Measurements from ENCODE around the gene MBOAT7.

Gene MBOAT7

DNA sequence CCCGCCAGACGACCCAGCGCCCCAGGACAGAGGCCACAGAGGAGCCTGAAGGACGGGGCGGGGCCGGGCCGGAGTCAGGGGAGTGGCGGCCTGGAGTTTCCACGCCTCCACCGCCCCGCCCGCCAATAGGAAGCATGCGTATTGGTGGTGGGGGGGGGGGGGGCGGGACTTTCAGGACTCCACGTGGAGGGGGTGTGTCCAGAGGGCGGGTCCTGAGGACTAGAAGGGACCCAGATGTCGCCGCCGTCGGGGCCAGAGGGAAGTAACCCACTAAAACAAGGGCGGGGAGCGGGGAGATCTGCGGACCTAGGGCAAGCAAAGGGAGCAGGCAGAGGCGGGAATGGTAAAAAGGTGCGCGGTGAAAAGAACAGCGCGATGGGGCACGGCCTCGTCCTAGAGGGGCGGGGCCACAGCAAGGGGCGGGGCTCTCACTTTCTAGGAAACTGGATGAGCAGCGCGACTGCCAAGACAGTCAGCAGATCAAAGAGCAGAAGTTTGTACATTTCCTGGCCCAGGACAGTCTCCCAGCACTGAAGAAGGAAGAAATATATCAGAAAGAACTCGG lies 27.1 kb downstream of the MBOAT7 start:
- peak; percentile 85 for DNase-seq (ENCODE audit: low spot score)

DNA sequence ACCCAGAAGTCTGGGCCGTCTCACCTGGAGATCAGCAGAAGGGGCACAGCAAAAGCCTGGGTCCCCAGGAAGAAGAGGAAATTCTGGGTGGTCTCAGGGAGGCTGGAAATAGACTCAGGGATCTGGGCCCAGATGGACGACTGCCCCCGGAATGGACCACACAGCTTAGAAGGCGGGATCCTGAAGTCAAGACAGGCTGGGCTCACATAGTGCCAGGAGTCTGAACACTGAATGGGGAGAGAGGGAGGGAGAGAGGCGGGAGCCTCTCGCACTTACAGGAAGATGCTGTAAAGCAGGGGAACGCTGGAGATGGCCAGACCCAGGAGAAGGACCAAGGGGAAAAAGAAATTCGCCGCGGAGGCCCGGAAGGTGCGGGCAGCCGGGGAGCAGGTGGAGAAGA lies 28.5 kb downstream of the MBOAT7 start:
- DNase-seq (ENCODE audit: low spot score): no peak

DNA sequence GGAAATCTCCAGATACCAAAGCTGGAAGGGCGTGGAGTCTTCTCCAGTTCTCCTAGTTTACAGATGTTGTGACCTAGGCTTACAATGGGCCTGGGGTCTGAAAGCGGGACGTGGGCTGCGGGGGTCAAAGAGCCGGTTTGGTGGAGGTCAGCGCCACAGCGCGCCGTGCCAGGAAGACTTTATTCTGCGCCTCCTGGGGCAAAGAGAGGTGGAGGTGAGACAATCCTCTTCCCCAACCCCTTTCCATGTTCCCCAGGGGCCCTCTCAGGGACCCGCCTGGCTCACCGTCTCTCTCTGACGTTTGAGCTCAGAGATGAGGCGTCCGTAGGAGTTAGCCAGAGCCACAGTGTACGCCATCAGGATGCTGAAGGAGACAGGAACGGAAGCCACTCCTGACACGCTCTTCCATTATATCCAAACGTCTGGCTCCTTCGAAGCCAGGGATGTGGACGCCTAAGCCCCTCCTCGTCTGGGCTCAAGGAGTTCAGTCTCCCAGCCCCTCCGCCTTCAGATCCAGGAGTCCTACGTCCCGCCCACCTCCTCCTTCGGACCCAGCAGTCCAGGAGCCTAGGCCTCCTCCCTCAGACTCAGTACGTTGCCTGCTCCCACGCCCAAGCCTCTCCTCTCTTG lies 29.1 kb downstream of the MBOAT7 start:
- no peak for DNase-seq (ENCODE audit: low spot score)

DNA sequence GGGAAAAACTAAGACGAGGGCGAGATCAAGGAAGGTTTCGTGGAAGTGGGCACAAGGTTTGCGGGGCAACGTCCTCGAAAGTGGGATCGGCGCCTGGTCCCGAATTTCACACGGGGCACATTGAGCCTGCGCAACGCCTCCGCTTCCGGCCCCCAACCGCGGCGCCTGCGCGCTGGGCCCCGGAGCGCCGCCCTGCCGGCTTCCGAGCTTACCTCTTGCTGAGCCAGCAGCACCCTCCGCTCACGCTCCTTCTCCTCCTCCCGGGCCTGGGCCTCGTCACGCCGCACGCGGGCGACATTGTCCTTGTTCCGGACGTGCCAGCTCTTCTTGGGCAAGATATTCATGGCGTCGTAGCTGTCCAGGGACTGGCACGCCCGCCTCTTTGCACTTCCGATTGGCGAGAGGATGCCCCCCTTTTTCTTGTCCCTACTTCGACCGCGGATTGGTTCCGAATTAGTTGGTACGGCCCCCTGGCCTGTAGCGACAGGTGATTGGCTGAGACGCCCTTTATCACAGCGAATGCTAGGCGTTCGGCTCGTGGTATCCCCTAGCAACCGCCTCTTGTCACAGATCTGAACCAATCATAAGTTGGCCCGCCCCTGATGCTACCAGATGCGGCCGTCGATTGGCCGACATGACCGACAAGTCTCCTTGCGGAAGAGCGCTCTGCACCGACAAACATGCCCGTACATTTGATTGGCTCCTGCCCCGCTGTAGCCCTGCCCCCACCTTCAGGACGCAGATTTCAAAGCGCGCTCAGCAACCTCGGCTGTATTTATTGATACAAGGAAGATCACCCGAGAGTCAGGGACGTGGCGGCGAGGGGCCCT lies 29.8 kb downstream of the MBOAT7 start, which contains the start of gene LENG1:
TSS of gene LENG1 (minus strand) at position 370 of the 830 bp plus-strand sequence. CDS start at position 344, 26 bp downstream.
- peak; percentile 100 for DNase-seq (ENCODE audit: low spot score)

DNA sequence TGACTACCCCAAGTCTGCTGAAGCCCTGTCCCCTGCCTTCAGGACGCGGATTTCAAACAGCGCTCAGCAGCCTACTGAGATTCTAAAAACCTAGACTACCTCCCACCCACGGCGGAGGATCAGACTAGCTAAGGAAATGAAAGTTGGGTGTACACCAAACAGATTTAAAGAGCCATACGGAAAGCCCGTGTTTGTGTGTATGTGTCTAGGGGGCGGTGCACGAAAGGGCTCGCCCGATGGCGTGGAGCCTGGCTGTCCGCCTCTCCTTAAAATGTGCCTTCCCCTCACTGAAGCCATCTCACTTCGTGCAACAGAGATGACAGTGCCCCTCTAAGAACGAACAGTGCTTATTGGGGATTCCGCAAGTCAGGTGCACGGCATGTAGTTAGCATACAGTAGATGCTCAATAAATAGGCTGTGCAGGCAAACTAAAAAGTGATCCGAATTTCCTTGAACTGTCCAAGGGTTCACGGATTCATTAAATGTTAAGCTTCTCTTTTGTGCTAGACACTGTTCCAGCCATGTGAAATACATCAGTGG lies 30.5 kb downstream of the MBOAT7 start:
- DNase-seq (ENCODE audit: low spot score): no peak

DNA sequence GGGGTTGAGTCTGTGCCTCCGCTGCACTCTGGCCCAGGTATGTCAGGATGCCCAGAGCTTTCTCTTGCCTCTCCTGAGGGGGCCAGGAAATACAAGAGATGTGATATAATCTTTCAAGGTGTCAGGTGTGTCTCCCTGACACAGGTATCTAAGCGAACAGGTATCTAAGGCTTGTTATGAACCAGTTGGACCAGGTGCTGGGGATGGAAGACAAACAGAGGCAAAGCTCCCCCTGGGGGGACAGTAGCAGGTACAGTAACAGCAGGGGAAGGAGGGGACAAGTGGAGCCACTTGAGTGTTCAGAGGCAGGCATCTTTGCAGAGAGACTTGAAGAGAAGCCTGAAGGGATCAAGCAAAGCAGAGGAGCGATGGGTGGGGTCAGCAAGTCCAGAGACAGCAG lies 32.4 kb downstream of the MBOAT7 start:
- DNase-seq (ENCODE audit: low spot score): no peak

DNA sequence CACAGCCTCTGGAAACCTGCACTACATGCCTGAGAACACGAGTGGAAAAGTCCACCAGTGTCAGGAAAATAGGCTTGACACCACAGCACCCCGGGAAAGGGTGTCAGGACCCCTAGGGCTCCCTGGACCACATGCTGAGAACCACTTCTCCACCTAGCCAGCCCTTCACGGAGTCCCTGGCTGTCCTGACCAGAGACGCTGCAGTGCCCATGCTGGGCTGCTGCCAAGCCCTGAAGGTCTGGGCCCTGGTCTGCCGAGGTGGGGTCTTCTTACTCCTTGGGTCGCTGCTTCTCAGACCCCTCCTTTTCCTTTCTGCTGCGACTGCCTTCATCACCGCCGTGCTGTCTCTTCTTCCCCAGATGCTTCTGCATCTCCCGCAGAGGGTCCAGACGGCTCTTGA lies 32.9 kb downstream of the MBOAT7 start:
- no peak for DNase-seq (ENCODE audit: low spot score)

DNA sequence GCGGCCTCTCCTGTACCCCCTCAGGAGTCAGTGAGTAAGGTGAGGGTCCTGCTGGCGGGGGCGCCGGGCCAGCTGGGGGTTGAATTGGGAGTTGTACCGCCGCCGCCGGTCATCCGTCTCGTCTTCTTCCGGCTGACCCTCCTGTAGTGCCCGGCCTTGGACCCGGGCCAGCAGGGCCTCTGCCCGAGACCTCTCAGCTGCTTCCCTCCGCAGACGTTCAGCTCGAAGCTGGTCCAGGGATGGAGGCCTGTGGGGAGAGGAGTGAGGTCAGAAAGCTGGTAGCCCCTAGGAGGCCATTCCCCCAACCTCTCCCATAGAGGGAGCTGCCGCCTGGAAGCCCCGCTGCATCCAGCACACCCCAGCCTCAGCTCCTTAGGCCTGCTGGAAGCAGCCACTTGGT lies 33.7 kb downstream of the MBOAT7 start:
- DNase-seq (ENCODE audit: low spot score): no peak

DNA sequence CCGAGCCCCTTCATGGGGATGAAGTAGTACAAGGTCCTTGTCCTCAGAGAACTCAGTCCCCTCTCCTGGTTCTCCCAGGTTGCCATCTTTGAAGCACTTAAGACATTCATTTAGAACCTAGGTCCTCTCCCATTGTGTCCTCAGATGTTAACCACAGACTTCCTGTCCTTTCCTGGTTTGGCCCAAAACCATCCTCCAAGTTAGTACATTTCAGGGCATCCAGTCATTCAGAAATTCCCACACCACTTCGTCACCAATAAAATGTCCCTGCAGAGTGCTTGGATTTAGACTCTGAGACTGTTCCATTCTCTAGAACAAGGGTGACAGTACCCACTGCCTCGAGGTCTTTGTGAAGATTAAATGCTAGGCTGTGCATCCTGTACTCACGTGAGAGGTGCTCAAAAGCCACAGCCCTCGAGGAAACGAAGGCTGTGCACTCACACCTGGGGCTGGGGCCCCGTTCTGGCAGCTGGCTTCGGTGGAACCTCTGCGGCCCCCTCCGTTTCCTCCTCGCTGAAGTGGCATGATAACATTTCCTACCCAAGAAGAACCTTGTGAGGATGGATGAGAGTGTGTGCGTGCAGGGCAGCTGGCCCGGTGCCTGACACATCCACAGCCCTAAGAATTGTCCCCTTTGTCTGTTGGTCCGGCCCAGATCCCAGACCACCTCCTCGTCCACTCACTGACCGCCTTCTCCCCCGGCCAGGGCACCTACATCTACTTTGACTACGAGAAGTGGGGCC lies 34.6 kb downstream of the MBOAT7 start:
- DNase-seq (ENCODE audit: low spot score): peak; percentile 45

DNA sequence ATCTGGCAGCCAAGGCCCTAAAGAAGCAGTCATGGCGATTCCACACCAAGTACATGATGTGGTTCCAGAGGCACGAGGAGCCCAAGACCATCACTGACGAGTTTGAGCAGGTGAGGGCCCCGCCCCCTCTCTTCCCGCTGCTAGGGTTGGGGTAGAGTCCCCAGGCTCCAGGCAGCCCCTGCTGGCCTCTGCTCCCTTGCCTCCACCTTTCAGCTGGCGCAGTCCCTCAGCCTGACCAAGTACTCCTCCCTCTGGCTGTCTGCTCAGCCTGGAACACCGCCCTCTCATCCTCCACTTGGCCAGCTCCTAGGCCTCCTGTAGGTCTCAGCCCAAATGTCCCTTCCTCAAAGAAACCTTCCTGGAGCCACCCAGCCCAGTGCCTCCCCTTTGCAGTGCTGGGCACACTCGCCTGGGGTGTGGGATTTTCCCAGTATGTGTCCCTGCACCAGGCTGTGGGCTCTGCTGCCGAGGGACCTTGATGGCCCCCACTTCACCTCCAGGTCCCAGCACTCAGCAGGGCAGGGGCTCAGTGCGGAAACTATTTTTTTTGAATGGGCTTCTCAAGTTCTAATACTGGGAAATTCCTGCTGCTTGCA lies 35.6 kb downstream of the MBOAT7 start:
- no peak for DNase-seq (ENCODE audit: low spot score)

DNA sequence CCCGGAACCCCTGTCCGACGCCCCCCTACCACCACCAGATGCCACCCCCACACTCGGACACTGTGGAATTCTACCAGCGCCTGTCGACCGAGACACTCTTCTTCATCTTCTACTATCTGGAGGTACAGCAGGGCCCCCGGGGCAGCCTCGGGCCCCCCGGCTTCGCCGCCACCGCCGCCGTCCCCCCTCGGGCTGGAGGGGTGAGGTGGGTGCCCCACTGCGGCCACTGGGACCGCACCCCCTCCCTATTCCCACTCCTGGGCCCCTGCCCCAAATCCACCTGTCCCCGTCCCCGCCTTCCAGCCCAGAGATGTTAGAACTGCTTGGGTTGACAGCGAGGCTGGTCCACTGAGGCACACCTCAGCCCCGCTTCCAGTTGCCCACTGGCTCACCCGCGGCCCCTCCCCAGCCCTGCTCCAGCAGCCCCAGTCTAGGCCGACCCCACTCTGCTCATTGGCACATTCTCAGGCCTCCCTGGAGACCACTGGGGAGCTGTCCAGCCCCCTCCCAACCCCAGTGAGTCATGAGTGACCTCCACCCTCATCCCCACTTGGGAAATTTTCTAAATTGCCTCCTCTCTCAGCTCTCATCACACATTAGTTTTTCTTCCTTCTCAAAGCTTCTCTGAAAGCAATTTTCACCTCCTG lies 36.4 kb downstream of the MBOAT7 start:
- DNase-seq (ENCODE audit: low spot score): no peak

DNA sequence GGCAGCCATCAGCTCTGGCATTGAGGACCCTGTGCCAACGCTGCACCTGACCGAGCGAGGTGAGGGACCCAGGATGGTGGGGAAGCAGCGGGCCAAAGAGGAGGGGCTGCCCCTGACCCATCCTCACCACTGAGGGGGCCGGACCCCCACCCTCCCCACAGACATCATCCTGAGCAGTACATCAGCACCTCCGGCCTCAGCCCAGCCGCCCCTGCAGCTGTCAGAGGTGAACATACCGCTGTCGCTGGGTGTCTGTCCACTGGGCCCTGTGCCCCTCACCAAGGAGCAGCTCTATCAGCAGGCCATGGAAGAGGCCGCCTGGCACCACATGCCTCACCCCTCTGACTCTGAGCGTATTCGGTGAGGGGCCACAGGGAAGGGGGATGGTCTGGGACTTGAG lies 37.1 kb downstream of the MBOAT7 start:
- no peak for DNase-seq (ENCODE audit: low spot score)

DNA sequence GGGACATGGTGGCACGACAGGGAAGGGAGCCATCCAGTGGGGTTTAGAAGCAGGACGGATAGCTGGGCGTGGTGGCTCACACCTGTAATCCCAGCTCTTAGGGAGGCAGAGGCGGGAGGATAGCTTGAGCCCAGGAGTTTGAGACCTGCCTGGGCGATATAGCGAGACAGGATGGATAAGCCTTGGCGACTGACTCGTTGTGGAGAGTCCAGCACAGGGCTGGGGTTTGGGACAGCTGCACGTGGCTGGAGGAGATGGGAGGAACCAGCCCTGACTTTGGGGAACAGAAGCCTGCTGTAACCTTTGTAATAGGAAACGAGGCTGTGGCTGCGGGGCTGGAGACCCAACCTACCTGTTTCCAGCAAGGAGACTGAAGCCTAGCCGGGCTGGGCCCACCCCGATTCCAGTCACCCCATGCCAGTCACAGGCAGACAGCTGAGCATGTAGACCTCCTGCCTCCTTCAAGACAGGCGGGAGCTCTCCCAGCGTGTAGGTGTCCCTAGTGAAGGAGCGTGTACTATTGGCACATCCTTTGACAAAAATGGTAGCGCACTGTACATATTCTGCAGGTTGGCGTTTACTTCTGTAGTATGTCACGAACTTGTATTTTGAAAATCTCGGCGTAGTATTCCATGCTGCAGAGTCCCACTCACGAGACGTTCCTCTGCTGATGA lies 37.9 kb downstream of the MBOAT7 start:
- no peak for DNase-seq (ENCODE audit: low spot score)

DNA sequence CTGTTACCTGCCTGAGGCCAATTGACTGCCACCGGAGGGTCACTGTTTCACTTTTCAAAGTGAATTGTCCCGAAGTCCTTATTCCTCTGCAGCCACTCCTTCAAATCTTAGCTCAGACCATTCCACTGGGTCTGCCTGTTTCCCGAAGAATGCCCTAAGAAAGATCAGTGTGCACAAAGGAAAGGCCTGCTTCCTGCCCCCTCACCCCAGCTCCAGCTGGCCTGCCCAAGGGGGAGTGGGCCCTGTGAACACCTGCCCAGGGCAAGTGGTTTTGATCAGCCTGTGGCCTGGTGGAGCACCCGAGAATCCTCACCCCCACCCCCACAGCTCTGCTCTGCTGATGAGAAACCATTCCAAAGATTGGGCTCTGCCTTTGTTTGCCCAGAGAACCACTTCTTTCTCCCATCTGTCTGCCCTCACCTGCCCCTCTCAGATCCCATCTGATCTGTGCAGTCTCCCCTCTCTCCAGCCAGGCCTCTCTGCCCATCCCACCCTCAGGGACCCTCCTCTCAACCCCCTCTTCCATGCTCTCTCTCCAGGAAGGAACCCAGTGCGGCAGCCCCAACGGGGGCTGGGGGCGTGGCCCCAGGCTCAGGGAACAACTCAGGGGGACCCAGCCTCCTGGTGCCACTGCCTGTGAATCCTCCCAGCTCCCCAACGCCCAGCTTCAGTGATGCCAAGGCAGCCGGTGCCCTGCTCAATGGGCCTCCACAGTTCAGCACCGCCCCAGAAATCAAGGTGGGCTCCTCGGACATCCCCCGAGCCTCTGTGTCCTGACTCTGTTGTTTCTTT lies 40.2 kb downstream of the MBOAT7 start:
- no peak for DNase-seq (ENCODE audit: low spot score)

DNA sequence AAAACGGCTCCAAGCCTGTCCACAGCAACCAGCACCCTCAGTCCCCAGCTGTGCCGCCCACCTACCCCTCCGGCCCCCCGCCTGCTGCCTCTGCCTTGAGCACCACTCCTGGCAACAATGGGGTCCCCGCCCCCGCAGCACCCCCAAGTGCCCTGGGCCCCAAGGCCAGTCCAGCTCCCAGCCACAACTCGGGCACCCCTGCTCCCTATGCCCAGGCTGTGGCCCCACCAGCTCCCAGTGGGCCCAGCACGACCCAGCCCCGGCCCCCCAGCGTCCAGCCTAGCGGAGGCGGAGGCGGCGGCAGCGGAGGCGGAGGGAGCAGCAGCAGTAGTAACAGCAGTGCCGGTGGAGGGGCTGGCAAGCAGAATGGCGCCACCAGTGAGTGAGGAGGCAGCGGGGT lies 41.2 kb downstream of the MBOAT7 start:
- no peak for DNase-seq (ENCODE audit: low spot score)

DNA sequence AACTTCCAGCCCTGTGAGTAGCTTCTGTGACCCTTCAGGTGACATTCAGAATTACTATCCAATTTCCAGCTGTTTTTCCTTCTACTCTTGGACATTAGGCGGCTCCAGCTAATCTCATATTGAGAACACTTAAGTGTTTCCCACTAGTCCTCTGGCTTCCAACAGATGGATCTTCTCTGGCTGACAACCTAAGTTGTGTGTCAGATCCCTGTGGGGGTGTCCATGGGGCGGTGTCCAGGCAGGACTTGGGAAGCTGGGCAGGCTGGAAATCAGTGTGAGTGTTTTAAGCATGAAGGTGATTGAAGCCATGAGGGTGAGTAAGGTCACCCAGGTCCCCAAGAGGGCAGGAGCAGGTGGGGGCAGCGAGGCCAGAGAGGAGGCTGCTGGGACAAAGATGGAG lies 41.7 kb downstream of the MBOAT7 start:
- no peak for DNase-seq (ENCODE audit: low spot score)

DNA sequence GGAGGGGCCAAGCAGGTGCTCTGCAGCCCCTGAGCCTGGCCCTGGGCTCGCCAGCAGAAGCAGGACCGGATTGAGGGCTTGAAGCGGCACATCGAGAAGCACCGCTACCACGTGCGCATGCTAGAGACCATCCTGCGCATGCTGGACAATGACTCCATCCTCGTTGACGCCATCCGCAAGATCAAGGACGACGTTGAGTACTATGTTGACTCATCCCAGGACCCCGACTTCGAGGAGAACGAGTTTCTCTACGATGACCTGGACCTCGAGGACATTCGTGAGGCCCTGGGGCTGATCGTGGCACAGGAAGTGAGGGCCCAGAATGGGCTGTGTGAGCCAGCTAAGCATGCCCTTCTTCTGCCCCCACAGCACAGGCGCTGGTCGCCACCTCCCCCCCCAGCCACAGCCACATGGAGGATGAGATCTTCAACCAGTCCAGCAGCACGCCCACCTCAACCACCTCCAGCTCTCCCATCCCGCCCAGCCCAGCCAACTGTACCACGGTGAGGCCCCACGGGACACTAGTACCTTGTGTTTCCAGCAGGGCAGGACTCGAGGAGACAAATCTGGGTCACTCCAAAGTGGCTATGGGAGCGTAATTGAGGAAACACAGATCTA lies 43.7 kb downstream of the MBOAT7 start:
- DNase-seq (ENCODE audit: low spot score): no peak

DNA sequence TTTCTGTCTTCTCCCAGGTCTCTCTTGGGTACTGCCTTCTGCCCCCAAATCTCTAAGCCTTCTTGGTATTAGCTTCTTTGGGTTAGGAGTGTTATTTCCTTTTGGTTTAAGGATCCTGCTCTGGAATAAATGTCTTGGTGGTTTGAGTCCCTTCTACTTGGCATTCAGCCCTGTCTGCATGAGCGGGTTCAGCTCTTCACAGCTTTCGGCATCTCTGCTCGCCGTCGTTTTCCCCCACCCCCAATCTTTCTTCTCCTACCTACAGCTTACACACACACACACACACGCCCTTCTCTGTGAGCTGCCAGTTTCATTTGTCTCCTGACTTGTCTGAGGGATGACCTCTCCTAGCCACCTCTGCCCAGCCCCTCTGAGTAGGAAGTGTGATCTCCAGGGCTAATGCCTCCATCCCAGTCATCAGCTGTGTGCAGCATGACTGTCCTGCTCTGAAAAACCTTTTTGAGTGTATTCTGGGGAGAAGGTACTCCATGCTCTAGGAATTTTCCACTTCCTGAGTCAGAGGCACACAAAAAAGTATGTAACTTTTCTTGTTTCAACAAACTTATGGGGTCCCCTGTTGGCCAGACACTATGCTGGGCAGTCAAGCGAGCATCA lies 47.1 kb downstream of the MBOAT7 start:
- no peak for DNase-seq (ENCODE audit: low spot score)

DNA sequence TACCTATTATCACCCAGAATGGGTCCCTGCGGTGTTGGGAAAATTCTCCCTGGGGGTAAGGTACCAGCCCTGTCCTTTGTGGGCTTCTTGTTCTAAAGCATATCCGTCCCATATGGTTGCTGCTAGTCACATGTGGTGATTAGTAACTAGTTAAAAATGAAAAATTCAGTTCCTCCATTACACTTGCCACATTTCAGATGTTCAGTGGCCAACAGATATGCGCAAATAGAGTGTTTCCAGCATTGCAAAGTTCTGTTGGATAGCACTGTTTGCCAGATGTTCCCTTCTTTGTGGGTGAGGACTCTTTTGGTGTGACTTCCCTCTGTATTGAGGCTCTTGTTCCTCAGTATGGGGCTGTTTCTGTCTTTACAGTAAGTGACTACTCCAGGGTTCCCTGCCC lies 48.0 kb downstream of the MBOAT7 start:
- DNase-seq (ENCODE audit: low spot score): no peak
